GM19397 (cell line): ENCODE measurements around the gene UBE2N.
"Not testable (repeated sequence)": the region's sequence is repeated elsewhere in the genome, so short reads cannot be mapped to it uniquely, and the experiment has no call there.

Experiments used
- ATAC-seq: cut with Tn5 transposase; IDR thresholded peaks from one replicate; pipeline ENCODE4 v1.9.1; 2021; ENCODE audit warnings: mild to moderate bottlenecking, moderate library complexity; ENCODE audit not compliant: unreplicated experiment

The UBE2N gene

DNA sequence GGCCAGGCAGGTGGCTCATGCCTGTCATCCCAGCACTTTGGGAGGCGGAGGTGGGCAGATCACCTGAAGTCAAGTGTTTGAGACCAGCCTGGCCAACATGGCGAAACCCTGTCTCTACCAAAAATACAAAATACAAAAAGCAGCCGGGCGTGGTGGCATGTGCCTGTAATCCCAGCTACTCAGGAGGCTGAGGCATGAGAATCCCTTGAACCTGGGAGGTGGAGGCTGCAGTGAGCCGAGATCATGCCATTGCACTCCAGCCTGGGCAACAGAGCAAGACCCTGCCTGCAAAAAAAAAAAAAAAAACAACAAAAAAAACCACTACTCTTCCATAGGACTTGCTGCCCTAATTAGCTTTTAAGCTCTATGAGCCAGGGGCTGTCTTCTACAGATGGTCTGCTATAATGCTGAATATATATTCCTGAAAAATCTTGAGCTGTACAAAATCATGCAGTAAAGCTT, 59.7 kb downstream of the UBE2N start:
- not testable (repeated sequence) for ATAC-seq

DNA sequence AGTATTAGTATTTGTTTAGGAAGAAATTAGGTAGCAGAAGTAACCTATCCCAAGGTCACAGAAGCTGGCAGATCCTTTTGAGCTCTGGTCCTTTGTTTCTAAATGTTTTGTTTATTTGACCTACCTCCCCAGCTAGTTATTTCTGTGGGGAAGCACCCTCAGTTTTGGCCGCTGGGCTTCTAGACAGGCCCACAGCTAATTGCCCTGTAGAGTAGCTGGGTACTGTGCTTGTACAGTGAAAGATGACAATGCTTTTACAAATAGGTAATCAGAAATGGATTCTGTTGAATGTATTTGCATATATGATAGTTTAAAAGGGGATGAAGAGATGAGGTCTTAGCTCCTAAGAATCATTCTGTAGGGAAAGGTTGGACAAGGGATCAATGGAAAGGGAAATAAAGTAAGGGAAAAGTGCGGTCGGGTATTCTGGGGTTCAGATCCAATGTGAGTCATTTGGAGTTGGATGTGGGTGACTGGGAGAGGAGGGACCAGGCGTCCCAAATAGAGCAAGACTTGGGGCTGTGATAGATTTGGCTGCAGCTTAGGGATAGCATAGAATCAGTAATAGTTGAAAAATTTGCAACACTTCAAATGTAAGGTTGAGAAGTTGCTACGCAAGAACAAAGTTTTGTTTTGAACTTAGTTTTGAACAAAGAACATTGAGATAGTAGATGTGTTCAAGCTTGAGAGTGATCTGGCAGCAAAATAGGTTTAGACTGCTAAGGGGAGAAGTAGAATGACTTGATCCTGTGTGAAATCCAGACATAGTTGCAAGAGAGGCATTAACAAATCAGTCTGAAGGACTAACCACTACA, 60.4 kb downstream of the UBE2N start:
- no peak for ATAC-seq

DNA sequence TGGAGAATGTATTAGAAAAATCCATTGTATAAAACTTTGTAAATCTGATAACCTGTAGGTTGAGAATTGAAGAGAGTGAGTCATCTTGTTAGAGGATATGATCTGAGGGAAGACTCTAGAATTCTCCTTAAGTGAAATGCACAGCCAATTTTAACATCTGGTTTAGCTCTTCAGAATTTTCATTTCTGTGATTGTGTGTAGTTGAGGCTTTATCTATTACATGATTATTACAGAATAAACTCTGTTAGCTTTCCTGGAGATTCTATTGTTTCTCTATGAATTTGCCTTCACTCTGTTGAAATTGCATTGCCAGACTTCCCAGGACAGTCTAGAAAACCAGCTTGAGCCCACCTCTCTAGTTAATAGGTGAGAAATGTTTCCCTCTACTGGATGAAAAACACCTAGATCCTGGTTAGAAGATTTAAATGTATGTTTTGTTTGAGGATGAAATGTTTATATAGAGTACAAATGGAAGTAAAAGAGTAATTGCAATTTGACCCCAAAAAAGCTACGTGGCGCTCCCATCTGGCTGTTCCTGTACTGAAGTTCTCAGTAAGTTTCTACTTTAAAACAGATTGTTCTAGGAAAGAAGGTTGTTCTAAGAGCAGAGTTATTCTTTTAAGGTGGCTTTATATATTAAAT, 61.1 kb downstream of the UBE2N start:
- no peak for ATAC-seq

DNA sequence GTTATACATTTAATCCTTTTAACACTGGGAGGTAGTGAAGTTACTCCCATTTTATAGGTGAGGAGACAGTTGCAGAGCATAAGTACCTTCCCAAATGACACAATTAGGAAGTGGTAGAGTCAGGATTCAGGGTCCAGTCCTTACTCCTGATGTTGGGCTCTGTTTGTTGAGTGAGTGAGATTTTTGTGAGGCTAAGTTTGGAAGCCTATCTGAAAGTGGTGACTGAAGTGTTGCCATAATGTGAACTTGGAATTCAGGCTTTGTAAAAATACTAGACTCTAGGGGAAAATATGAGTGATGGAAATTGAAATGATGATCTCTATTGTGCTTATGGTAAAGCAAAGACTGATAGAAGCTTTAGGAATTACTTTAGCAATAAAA, 61.8 kb downstream of the UBE2N start:
- no peak for ATAC-seq

DNA sequence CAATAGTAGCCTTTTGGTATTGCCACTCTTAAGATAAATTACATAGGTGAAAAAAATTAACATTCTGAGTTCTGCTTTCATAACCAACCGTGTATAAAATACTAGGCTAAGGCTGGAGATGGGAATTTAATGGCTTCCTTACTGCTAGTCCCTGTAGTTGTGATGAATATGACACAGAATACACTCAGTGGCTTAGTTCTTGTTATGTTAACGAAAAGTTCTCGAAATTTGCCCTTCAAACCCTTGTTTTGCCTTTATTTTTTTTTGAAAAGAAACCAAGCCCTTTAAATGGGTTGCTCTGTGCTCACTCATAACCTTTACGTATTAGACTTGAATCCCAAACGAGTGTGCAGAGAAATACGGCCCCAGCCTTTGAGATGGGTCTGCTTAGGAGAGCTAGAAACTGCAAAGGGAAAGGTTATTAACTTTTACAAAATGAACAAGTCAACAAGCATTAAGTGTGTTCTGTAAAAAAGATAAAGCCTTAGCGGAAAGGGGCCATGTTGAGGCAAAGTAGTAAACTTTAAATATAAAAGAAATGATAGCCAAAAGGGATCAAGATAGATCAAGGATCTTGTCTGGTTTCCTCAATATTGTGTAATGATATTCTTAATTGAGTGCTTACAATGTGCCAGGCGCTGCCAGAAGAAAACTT, 62.3 kb downstream of the UBE2N start:
- no peak for ATAC-seq

DNA sequence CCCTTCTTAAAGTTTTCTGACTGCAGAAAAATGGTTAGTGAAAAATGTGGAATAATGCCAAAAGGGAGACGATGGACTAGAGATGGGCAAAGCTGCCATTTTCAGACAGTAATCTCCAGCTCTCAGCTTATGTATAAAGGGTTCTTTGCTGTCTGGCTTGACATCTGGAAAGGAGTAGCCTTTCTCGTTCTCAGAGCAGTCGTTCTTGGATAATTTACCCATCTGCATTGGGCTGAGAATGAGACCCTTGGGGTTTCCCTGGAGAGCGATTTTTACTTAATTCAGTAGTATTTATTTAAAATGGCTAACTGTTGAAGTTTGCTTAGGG, 62.8 kb downstream of the UBE2N start:
- ATAC-seq: no peak

DNA sequence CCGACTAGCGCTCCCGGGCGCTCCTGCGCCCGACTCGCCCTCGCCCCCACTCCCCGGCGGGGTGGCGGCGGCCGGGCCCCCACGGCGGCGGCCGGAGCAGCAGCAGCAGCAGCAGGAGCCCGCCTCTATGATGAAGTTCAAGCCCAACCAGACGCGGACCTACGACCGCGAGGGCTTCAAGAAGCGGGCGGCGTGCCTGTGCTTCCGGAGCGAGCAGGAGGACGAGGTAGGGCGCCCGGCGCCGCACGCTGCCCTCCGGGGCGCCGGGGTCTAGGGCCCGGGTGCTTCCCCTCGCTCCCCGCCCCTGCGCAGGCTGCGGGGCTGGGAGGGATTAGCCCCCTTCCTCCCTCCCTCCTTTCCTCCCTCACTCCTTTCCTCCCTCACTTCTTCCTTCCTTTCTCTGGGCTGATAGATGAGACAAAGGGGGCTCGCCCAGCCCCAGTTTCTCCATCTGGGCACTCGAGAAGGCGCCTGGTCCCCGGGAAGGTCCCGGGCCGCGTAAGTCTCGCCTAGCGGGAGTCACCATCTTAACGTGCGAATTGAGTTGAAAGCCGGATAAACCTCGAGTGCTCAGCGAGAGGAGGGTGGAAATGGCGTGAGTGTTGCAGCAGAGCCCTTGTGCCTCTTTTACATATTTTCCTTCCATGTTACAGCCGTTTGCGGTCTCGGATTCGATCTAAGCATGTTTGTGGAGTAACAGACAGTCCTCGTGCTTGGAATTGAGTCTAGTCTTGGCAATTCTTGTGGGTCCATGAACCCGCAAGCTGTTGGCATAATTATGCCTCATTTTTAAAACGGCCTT, 63.4 kb downstream of the UBE2N start:
- ATAC-seq: peak; percentile 40

DNA sequence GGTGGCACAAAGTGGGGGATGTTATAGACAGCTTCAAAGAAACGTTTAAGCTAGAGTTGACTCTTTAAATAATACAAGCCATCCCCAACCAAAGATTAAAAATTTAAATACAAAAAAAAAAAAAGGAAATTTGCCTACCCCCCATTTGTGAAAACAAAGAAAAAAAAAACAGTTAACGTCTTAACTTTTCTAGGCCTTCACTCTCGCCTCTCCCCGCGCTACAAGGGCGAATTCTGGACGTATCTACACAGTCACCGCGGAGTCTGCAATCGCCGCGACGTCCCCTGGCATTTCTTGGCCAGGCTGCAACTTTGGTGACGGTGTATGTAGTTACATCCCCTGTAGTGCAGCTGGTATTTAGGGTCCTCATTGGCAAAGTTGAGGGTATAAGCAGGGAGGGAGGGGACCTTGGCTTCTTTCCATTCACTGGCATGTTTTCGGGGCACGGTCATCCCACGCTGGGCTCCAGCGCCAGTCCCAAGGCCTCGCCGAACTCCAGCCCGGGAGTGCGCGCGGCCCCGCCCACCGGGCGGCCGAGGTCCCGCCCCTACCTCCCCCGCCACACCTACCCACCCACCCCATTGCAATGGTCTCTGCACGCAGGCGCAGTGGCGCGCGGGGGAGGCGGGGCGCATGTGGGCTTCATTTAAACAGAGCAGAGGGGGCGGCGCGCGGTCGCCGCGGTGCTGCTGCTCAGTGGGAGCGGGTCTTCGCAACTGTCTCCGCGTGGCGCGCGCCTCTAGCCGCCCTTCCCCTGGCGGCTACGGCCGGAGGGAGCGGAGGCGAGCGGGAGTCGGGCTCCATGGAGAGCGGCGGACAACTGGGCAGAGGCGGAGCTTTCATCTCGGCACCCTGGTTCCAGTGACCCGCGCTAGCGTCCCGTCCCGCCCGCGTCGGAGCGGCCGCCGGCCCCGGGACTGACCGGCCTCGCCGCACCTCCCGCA, 64.2 kb downstream of the UBE2N start, which contains the start of gene NUDT4:
TSS of gene NUDT4 (plus strand) at position 674 of the 944 bp plus-strand sequence. CDS start 398 bp downstream, outside the sequence.
- ATAC-seq: peak; percentile 73

DNA sequence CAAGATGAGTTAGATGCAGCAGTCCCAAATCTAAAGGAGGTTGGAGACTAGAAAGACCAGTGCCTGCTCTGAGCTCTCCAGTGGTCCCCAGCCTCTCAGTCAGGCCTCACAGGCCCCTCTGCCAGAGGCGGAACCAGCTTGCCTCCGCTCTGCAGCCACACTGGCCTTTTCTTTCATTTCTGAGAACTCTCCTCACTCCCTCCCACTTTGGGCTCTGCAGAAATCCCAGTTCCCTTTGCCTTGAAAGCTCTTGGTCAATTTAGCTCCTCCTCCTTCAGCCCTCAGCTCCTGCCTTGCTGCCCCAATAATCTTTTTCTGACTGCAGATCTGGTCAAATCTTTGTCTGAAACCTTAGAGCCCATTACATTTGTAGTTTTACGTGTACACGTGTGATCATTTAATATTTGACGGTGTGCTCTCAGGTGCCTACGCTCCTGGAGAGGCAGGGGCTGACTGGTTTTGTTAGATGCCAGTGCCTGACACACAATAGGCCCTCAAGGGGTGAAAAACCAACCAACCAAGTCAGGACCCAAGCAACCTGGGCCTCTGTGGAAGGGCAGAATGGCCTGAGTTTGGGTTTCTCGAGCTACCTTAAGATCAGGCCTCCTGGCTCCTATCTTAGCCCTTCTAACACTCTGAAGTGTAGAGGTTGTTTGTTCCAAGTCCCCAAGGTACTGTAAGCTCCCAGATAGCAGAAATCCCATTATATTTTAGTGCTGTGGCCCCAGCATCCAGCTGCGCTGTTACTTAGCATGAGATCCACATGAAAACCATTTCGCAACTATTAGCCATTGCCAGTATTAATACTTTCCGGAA, 65.1 kb downstream of the UBE2N start:
- ATAC-seq: no peak

DNA sequence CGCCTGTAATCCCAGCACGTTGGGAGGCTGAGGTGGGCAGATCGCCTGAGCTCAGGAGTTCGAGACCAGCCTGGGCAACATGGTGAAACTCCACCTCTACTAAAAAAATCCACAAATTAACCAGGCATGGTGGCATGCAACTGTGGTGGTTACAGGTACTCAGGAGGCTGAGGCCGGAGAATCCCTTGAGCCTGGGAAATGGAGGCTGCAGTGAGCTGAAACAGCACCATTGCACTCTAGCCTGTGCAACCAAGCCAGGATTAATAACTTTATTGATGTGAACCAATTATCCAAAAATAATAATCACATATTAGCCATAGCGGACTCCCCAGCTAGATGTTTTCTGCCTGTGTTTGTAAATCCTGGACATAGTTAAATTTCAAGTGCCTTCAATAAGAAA, 65.8 kb downstream of the UBE2N start:
- no peak for ATAC-seq

DNA sequence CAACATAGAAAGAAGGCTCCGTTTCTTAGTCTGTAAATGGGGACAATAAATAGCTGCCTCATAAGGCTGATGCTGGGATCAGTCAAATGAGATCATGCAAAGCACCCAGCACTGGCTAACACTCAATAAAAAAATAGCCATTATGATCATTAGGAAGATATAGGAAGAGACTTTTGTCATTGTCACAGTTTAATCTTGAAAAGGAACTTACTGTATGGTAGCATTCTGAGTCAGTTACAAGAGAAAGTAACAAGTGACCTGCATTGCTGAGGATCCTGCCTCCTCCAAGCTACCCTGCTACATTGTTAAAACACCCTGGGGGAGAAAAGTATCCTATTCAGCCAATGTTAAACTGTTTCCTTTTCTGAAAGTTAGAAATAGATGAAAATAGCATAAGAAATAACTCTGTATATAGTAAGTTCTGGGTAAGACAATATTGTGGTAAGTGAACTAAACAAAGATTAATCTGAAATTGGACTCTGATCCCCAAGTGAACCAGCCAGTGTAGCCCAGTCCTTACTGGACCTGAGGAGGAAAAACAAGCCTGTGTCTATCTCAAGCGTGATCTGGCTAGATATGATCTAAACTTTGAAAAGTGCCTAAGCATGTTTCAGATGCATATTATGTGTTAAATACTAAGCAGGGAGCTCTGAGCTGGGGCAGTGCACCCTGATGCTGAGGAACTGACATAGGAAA, 67.6 kb downstream of the UBE2N start:
- ATAC-seq: no peak

DNA sequence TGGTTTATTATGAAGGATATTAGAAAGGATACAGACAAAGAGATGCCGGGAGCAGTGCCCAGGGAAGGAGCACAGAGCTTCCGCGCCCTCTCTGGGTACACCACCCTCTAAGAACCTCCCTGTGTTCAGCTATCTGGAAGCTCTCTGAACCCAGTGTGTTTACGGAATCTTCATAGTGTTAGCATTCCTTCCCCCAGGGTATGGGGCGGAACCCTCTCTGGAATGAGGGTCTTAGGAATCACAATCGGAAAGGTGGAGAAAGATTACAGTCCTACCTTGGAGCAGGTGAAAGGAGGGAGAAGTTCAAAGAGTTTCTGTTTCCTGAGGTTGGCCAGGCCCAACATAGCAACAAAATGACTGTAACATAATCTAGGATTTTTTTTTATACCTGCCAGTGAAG, 70.8 kb downstream of the UBE2N start:
- ATAC-seq: no peak

DNA sequence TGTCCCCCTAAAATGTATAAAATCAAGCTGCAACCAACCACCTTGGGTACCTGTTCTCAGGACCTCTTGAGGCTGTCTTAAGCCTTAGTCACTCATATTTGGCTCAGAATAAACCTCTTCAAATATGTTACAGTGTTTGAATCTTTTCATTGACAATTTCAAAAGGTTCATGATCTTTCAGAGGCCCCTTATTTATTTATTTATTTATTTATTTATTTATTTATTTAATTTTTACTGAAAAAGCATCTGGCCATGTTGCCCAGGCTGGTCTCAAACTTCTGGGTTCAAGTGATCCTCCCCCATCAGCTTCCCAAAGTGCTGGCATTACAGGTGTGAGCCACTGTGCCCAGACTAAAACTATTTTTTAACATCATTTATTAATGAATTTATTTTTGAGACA, 72.2 kb downstream of the UBE2N start:
- no peak for ATAC-seq

DNA sequence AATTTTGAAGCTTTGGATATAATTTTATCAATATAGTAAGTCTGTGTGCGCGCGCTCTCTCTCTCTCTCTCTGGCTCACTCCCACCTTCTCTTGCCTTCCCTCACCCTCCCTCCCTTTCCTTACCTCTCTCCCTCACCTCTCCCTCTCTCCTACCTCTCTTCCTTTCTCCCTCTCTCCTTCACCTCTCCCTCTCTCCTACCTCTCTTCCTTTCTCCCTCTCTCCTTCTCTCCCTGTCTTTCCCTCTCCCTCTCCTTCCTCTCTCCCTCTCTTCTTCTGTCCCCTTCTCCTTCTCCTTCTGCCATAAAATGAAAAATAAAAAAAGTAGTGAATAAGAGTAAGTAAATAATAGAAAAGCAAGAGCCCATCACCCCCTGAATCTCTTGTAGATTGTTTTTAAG, 73.0 kb downstream of the UBE2N start:
- no peak for ATAC-seq

DNA sequence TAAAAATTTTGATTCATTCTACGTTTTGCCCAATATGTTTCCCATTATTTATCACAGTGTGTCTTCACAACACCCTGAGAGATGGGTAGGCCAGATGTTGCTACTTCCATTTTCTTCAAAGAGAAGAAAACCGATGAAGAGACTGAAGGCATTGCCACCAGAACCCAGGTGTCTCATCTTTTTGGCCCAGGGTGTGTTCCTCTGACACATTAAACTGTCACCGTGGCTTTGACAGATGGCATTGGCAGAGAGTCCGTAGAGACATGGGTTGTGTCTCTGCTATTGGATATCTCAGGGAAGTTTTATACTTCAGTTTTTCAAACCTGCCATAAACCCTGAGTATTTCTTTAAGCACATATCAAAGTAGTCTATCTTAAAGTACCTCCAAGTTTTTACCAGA, 75.3 kb downstream of the UBE2N start:
- no peak for ATAC-seq

DNA sequence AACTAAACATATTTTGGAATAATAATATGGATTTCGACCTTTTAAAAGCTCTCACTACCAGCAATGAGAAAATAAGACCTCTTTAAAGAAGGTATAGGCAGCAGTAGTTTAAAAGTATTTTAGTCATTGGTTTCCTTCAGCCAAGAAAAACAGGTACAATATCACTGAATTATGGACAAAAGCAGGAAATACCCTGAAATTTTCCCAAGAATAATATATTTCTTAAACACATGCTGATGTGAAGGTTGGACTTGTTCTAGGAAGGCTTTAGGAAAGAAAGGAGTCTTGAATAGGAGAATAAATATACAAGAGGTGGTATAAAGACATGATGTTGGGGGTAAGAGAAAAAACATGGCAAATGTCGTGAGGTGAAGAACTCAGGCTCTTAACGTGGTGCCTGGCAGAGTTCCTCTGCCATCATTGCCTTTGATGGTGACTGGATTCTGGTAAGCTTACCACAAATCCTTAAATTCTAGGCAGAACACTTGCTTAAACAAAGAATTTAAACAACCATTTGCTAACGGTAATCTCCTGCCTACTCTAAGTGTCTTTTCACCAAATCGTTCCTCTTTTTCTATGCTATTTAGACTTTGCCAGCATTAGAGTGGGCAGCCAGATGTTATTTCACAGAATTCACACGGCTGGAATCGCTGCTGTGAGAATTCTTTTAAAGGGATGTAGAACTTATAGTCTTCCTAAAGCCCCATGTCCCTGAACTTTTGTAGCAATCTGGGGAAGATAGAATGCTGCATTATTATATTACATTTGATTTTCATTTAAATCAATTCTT, 75.9 kb downstream of the UBE2N start:
- ATAC-seq: no peak

DNA sequence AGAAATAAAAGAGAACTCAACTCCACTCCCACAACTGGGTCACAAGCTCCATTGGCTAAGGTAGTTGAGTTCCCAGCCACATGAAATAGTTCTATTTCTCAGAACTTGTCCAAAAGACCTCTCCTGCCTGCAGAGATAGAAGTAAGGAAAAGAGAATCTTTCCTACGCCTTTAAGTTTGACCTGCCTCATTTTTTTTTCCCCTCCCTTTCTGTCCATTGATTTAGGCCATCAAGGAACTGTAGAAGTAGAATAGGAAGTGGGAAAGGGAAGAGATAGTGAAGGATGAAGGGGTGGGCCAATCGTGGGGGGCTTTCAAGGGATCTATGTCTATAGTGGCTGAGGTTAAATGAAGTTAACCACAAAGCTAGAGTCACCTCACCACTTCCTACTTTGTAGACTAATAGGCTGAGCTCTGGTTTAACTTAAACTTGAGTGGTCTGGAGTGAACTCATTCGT, 77.9 kb downstream of the UBE2N start:
- ATAC-seq: peak; percentile 63
